H54 (cell line): ENCODE data around the gene MARK1.

Experiments
- DNase-seq: peaks from one replicate; pipeline ENCODE4 v3.0.0; 2011; ENCODE audit warnings: low spot score, mixed read lengths; ENCODE audit not compliant: insufficient read length
- FAIRE-seq: peaks from 3 replicates; lab custom pipeline; 2011; peaks lifted over from hg19 to GRCh38; lab: Jason Lieb, UNC
- POLR2A ChIP-seq: IDR thresholded peaks from 2 replicates; pipeline ENCODE4 v1.6.1; 2011; ENCODE audit warnings: low read depth, mild to moderate bottlenecking, low read length

The MARK1 gene

GRCh38 chr1:220696226-220696862 is 168.4 kb downstream of the MARK1 start:
- TF ChIP-seq POLR2A = no peak
- no peak for FAIRE-seq
- no peak for DNase-seq

GRCh38 chr1:220696863-220697231 is 168.9 kb downstream of the MARK1 start:
- FAIRE-seq = no peak
- DNase-seq = no peak
- TF ChIP-seq POLR2A = no peak

- FAIRE-seq = no peak
Observed at GRCh38 chr1:220697326-220697725, 169.4 kb downstream of the MARK1 start.

GRCh38 chr1:220698607-220699016 is 170.7 kb downstream of the MARK1 start:
- TF ChIP-seq POLR2A = no peak
- no peak for DNase-seq
- FAIRE-seq = no peak

More at GRCh38 chr1:220697326-220697725, 169.4 kb downstream of the MARK1 start:
- no peak for TF ChIP-seq POLR2A
- no peak for DNase-seq

GRCh38 chr1:220699044-220699443 is 171.1 kb downstream of the MARK1 start:
- TF ChIP-seq POLR2A = no peak
- DNase-seq = no peak
- no peak for FAIRE-seq

GRCh38 chr1:220700556-220701179 is 172.7 kb downstream of the MARK1 start:
- FAIRE-seq = no peak
- no peak for TF ChIP-seq POLR2A
- DNase-seq = no peak

- TF ChIP-seq POLR2A = no peak
- DNase-seq (no peak), FAIRE-seq (no peak)
Observed at GRCh38 chr1:220701974-220702373, 174.0 kb downstream of the MARK1 start.

GRCh38 chr1:220702733-220703270 is 174.9 kb downstream of the MARK1 start:
- no peak for TF ChIP-seq POLR2A
- DNase-seq (no peak), FAIRE-seq (no peak)

GRCh38 chr1:220703305-220703704 is 175.4 kb downstream of the MARK1 start:
- no peak for TF ChIP-seq POLR2A
- FAIRE-seq = no peak
- no peak for DNase-seq

- no peak for FAIRE-seq
- no peak for DNase-seq
- TF ChIP-seq POLR2A = no peak
Observed at GRCh38 chr1:220705782-220706181, 177.8 kb downstream of the MARK1 start.

GRCh38 chr1:220706480-220706879 is 178.5 kb downstream of the MARK1 start:
- DNase-seq = no peak
- no peak for TF ChIP-seq POLR2A
- no peak for FAIRE-seq

GRCh38 chr1:220707160-220707559 is 179.2 kb downstream of the MARK1 start:
- FAIRE-seq = no peak
- DNase-seq = no peak
- no peak for TF ChIP-seq POLR2A

GRCh38 chr1:220708244-220708643 is 180.3 kb downstream of the MARK1 start:
- FAIRE-seq (no peak), DNase-seq (no peak)
- TF ChIP-seq POLR2A = no peak

- TF ChIP-seq POLR2A = no peak
- FAIRE-seq = no peak
Observed at GRCh38 chr1:220708936-220709801, 181.2 kb downstream of the MARK1 start.

GRCh38 chr1:220710333-220710732 is 182.4 kb downstream of the MARK1 start:
- no peak for DNase-seq
- no peak for TF ChIP-seq POLR2A
- FAIRE-seq = no peak

More at GRCh38 chr1:220708936-220709801, 181.2 kb downstream of the MARK1 start:
- no peak for DNase-seq
